NCI-H1694 (cell line): Measurements from ENCODE around the gene NLGN1.
A peak's percentile ranks its signal among the peaks of the same experiment; 100 is the strongest.

Experiments used
- DNase-seq: peaks from one replicate; lab custom pipeline; 2025; lab: John Stamatoyannopoulos, UW

Gene NLGN1

GRCh38 chr3:174098746-174099145, 701.2 kb downstream of the NLGN1 start:
- DNase-seq = no peak

DNA sequence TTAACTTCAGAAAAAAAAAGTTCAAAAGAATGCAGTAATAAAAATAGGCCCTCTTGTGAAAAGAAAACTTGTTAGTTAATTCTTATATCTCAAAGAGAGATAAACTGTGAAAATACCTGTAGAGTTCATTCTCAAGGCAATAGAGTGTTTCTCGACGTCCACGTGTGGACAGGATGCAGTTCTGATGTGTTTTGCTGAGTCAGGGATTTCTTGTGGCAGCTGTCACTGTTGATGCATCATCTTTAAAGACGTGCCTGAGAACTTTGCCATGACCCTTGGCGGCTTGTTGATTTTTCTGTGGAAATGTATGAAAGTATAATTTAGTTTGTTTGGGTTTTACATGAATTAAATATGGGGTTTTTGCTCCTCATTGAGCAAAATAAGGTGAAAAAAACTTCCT, 702.2 kb downstream of the NLGN1 start:
- no peak for DNase-seq

DNA sequence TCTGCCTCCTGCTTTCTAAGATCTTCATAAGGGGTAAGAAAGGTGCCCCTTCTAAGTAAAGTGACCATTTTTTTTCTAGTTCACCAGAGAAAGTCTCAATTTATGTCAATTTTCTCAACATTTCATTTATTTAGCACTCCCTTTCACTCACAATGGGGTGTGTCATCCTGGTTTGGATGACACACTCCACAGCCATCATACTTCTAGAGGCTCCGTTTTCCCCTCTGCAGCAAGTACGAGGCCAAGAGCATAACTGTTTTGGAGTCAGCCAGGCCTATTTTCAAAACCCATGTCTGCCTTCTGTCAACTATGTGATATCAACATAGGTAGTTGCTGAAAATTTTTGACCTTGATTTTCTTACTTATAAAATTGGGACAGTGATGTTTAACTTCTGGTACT, 703.2 kb downstream of the NLGN1 start:
- DNase-seq = no peak

- no peak for DNase-seq
These were observed 703.7 kb downstream of the NLGN1 start for GRCh38 chr3:174101244-174101643.

DNA sequence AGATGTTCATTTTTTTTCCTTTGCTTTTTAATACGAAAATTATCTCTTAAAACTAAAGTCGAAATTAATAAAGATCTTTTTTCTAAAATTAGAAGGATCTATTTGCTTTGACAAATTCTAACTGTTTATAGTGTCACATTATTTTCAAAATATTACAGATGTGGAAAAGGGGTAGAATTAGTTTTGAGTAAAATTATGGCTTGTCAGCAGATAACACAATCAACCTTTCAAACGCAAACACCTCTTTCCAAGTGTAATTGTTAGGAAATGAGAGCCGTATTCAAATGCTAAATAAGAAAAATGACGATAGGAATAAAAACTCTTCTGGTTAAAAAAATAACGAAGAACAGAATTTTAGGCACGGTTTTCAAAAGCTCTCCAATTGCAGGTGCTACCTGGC, 704.7 kb downstream of the NLGN1 start:
- no peak for DNase-seq

GRCh38 chr3:174102866-174103265, 705.3 kb downstream of the NLGN1 start:
- no peak for DNase-seq

GRCh38 chr3:174110761-174111160, 713.2 kb downstream of the NLGN1 start:
- DNase-seq = no peak

DNA sequence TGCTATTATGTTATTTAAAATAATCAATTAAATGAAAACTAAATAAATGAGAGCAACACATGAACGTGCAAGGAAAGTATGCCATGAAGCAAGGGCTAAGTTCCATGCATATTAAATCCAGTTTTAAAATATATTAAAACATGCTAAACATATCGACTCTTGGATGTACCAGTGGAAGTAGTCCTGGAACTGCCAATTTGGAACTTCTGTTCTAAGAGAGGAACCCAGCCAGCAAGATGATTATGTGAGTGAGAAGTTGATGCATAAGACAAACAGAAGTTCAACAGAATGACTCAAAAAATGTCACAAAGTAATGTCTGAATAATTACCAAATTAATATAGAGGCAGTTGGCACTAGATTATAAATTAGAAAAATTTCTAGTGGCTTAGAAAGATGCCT, 714.2 kb downstream of the NLGN1 start:
- DNase-seq = no peak

GRCh38 chr3:174116421-174116820, 718.9 kb downstream of the NLGN1 start:
- DNase-seq = no peak

DNA sequence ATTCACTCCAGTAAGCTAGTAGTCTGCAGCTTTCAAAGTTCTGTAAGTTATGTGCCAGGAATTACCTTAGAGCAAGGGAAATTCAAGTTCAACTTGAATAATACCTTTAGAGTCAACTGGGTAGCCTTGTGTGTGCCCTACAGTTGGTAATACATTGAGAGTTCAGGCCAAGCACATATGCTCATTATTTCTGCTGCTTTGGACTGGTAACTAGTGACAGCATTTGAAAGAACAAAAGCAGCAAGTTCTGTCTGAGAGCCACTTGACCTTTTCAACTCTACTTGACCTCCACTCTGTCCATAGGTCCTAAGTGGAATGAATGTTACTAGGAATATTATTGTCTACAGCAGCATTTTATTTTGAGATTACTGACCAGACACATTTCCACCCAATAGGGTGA, 723.5 kb downstream of the NLGN1 start:
- no peak for DNase-seq

- DNase-seq = no peak
These were observed 724.9 kb downstream of the NLGN1 start for GRCh38 chr3:174122411-174122810.

GRCh38 chr3:174125267-174125824, 727.8 kb downstream of the NLGN1 start:
- peak; percentile 24 for DNase-seq

DNA sequence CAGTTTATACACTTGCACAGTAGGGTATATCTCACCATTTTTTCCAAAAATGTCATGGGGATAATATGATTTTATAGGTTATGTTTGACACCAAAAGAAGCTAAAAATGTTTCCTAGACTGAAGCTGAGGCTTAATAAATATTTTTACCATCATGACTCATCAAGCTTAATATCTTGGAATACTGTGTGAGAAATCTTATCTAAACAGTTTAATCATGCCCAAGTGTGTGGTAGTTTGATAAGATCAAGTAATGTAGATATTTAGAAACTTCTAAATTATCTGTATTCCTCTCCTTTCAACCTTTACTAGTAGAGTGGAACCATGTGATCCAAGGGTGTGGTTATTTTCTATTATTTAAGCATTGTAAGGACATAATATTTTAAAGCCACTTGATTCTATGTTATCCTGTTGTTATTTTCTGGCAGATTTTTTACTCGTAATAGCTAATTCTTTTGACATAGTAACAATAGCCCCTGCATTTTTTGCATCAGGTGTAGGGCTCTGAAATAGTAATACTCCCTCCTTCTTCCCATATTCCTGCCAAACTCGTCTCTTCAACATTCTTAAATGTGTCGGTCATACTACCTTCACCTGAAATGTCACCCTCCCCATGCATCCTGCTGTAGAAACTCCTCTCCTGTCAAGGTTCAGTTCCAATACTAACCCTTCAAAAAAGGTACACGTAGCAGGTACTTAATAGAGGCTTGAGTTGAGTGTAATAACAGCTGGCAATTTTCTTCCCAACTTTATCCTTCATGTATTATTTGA, 729.6 kb downstream of the NLGN1 start:
- no peak for DNase-seq

GRCh38 chr3:174132006-174132405, 734.5 kb downstream of the NLGN1 start:
- DNase-seq = no peak

DNA sequence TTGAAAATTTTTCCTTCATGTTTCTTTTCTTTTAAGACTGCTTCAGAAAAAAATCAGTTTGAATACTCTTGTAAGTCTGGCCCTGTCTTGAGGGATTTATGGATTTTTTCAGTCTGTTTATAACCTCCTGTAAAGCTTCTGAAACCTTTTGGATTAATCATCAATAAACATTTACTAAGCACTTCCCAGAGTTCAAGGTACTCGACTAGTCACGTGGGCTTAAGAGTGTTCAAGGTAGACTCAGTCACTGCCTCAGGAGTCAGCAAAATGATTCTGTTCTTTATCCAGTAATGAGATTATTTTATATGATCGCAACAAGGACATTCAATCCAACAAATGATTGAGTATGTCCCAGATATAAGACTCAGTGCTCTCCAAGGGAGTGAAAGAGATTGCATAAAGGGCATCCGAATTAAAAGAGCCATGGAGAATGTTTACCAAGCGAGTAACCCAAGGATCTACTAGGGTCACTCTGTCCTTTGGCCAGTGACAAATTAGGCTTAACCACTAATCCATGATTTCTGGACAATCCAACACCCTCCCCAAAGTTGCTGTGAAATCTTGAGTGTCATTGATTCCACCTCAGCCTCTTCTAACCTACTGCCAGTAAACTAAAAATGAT, 735.0 kb downstream of the NLGN1 start:
- DNase-seq = no peak

DNA sequence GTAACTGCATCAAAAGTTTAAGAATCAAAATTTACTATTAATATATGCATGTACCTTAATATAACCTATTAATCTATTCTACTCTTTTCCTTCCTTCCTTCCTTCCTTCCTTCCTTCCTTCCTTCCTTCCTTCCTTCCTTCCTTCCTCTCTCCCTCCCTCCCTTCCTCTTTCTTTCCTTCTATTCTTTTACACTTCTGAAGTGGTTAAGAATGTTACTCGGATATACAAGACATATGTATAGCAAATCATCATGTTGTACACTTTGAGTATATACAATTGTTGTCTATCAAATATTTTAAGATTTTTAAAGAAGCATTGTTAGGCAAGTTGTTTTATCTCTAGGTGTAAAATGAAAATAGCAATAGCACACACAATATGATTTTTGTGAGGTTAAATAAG, 748.5 kb downstream of the NLGN1 start:
- DNase-seq = no peak

- no peak for DNase-seq
These were observed 750.3 kb downstream of the NLGN1 start for GRCh38 chr3:174147798-174148197.

DNA sequence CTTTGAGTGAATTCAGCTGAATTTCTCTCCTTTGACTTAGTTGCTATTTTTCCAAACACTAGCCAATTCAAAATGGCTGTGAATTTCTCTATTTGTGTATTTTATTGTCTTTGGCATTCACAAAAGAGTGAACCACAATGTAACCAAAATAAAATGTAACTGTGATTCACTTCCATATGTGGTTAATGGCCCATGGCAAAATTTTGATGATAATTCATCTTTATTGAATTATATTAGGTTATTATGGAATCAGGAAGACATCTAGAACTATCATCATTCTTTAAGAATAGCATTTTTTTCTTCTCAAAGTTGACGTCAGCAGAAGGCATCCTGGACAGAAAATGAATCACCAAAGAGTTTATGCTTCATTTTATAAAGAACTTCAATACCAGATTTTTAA, 756.3 kb downstream of the NLGN1 start:
- DNase-seq = no peak

GRCh38 chr3:174156200-174156599, 758.7 kb downstream of the NLGN1 start:
- DNase-seq = no peak

GRCh38 chr3:174158674-174159073, 761.1 kb downstream of the NLGN1 start:
- DNase-seq = no peak

GRCh38 chr3:174159604-174160003, 762.1 kb downstream of the NLGN1 start:
- no peak for DNase-seq

DNA sequence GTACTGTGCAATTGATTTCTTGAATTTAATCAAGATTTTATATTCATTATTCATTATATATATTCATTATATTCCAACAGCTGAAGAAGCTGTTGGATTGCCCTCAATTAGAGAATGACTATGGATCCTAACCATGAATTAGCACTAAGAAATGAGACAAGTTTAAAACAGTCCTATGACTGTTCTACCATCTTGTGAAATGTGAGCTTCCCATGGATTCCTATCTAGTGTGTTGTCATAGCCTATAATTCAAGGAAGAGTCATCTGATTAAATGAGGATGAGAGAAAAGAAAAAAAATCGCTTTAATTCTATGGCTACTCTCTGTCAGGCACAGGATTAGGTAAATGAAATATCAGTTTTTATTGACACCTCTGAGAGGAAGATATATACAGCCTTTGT, 765.0 kb downstream of the NLGN1 start:
- no peak for DNase-seq

DNA sequence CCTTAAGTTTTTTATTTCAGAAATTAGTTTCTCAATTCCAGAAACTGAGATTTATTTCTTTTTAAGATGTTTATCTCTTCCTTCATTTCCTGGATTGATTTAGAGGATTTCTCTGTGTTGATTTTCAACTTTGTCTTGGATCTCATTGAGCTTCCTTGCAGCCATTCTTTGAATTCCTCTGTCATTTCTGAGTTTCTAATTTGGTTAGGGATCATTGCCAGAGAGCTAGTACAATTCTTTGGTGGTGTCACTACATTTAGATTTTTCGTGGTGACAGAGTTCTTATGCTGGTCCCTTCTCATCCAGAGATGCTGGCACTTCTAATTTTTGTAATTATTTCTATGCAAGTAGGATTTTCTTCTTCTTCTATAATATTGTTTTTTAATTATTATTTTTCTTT, 770.5 kb downstream of the NLGN1 start:
- no peak for DNase-seq
